ENCODE measurements around the gene SPTLC3. TPM values are rescaled to one million over a fixed set of nuclear protein-coding genes. Genes with fewer than 3 reads are reported as not detected.

Gene SPTLC3
- total and polyA plus RNA-seq, 2 donors (not counting 1 experiment from before 2014, with no cell fraction given) = not detected

DNA sequence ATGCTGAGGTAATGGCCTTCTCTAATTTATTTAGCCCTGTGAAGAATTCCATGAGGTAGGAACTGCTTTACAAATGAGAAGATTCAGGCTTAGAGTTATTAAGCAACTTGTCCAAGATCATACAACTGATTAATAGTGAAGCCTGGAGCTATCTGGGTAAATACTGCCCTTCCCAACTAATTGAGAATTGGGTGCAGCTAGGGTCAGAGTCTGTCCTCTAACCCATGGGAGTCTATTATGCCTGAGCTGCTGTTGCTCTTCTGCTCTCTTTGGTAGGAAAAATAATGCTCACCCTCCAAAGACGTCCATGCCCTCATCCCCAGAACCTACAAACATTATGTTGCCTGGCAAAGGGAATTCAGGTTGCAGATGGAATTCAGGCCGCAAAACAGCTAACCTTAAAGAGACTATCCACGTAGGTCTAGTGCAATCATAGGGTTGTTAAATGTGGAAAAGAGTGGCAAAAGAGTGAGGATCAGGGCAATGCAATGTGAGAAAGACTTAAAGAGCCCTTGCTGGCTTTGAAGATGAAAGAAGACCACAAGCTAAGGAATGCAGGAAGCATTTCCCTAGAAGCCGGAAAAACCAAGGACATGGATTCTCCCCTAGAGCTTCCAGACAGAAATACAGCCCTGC lies 90.1 kb downstream of the SPTLC3 start:
- H3K9me3 ChIP-seq (ENCODE audit: control extremely low read depth in 1 of 3, control insufficient read depth in 2 of 3, insufficient read depth in 1 of 3, low read length in 2 of 3) = no peaks in the 10 kb centered on the region
- H3K9ac ChIP-seq (ENCODE audit: low read length) = no peak overlapping the region
- no peak overlapping the region for H3K27ac ChIP-seq (ENCODE audit: low read length in 2 of 2)
- POLR2A ChIA-PET = no interaction called here
- 96% methylated on average over 2 of the region's 4 CpGs for WGBS (ENCODE audit: insufficient coverage)
- H3K4me2 ChIP-seq (replicated peaks; ENCODE audit: low read depth, low read length, poor library complexity, severe bottlenecking) = no peak overlapping the region
- H3K4me3 Mint-ChIP-seq = no peak overlapping the region
- intact Hi-C loops (cut with micrococcal nuclease) = no loop called here
- no peaks in the 10 kb centered on the region for H3K4me1 ChIP-seq (ENCODE audit: control insufficient read depth in 2 of 2, insufficient read depth in 2 of 2, low read length in 2 of 2)
- DNase-seq (no peak), ATAC-seq (ENCODE audit: low read depth) (no peak)
- H3K4me3 ChIP-seq (ENCODE audit: control extremely low read depth in 1 of 5, extremely low read depth in 1 of 5, insufficient read depth in 1 of 5, low read depth in 2 of 5, low read length in 4 of 5) = no peak overlapping the region
- CTCF ChIA-PET = no interaction called here
- H3K4me1 Mint-ChIP-seq = no peaks in the 10 kb centered on the region
- no peak overlapping the region for H3K27ac Mint-ChIP-seq
- TF ChIP-seq, protein P1, sequence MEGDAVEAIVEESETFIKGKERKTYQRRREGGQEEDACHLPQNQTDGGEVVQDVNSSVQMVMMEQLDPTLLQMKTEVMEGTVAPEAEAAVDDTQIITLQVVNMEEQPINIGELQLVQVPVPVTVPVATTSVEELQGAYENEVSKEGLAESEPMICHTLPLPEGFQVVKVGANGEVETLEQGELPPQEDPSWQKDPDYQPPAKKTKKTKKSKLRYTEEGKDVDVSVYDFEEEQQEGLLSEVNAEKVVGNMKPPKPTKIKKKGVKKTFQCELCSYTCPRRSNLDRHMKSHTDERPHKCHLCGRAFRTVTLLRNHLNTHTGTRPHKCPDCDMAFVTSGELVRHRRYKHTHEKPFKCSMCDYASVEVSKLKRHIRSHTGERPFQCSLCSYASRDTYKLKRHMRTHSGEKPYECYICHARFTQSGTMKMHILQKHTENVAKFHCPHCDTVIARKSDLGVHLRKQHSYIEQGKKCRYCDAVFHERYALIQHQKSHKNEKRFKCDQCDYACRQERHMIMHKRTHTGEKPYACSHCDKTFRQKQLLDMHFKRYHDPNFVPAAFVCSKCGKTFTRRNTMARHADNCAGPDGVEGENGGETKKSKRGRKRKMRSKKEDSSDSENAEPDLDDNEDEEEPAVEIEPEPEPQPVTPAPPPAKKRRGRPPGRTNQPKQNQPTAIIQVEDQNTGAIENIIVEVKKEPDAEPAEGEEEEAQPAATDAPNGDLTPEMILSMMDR (IDR thresholded peaks at IDR 0.05) = no peak
- TF ChIP-seq EZH2 (IDR thresholded peaks at IDR 0.05; ENCODE audit: borderline replicate concordance, insufficient read depth, low read depth, low read length, poor library complexity, severe bottlenecking) = no peak
- no peaks in the 10 kb centered on the region for H3K9me3 Mint-ChIP-seq (ENCODE audit: insufficient read depth)
- H3K27me3 Mint-ChIP-seq = no peaks in the 10 kb centered on the region
- H2AFZ ChIP-seq (ENCODE audit: insufficient read depth, low read depth, low read length, poor library complexity, severe bottlenecking) = no peak overlapping the region
- no peaks in the 10 kb centered on the region for H4K20me1 ChIP-seq (ENCODE audit: control insufficient read depth, insufficient read depth, low read length, poor library complexity, severe bottlenecking)
- H3K36me3 ChIP-seq (replicated peaks in 1 of 2; ENCODE audit: control extremely low read depth in 1 of 2, control insufficient read depth in 1 of 2, extremely low read depth in 1 of 2, insufficient read depth in 2 of 2, low read length in 1 of 2) = no peaks in the 10 kb centered on the region
- H3K79me2 ChIP-seq (ENCODE audit: control insufficient read depth, insufficient read depth, low read length) = no peaks in the 10 kb centered on the region
- H3K27me3 ChIP-seq (replicated peaks in 1 of 4; ENCODE audit: control extremely low read depth in 1 of 4, control insufficient read depth in 3 of 4, insufficient read depth in 4 of 4, low read length in 3 of 4) = no peaks in the 10 kb centered on the region

DNA sequence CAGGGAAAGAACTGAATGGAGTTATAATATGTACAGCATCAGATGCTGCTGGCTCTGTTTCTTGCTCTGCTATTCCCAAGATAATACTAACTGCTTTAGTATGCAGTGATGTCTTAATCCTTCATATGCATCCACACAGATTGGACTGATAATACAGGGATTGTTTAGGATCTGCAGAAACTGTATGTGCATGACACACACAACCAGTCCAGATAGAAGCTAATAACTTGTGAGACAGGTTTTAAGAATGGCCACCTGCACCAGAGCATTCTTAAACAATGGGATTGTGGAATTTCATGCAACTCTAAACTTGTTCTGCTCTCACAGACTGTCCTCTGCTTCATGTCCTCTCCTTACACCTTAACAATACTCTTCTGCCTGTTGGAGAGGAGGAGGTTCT lies 90.9 kb downstream of the SPTLC3 start:
- Histone ChIP-seq H3K9me3 (ENCODE audit: control extremely low read depth in 1 of 3, control insufficient read depth in 2 of 3, insufficient read depth in 1 of 3, low read length in 2 of 3) (no peaks in the 10 kb centered on the region), H3K27me3 (replicated peaks in 1 of 4; ENCODE audit: control extremely low read depth in 1 of 4, control insufficient read depth in 3 of 4, insufficient read depth in 4 of 4, low read length in 3 of 4) (no peaks in the 10 kb centered on the region), H3K79me2 (ENCODE audit: control insufficient read depth, insufficient read depth, low read length) (no peaks in the 10 kb centered on the region), H2AFZ (ENCODE audit: insufficient read depth, low read depth, low read length, poor library complexity, severe bottlenecking) (no peak overlapping the region), H3K4me1 (ENCODE audit: control insufficient read depth in 2 of 2, insufficient read depth in 2 of 2, low read length in 2 of 2) (no peaks in the 10 kb centered on the region), H3K4me2 (replicated peaks; ENCODE audit: low read depth, low read length, poor library complexity, severe bottlenecking) (no peak overlapping the region), H3K9ac (ENCODE audit: low read length) (no peak overlapping the region), H3K27ac (ENCODE audit: low read length in 2 of 2) (no peak overlapping the region), H4K20me1 (ENCODE audit: control insufficient read depth, insufficient read depth, low read length, poor library complexity, severe bottlenecking) (no peaks in the 10 kb centered on the region), H3K36me3 (replicated peaks in 1 of 2; ENCODE audit: control extremely low read depth in 1 of 2, control insufficient read depth in 1 of 2, extremely low read depth in 1 of 2, insufficient read depth in 2 of 2, low read length in 1 of 2) (no peaks in the 10 kb centered on the region), H3K4me3 (ENCODE audit: control extremely low read depth in 1 of 5, extremely low read depth in 1 of 5, insufficient read depth in 1 of 5, low read depth in 2 of 5, low read length in 4 of 5) (no peak overlapping the region)
- CTCF ChIA-PET = interaction anchor here (1.1 kb wide), 1 partner anchor 10 kb away, joined by 3 read pairs; no protein-coding TSS in a partner anchor
- Mint-ChIP-seq H3K27me3 (no peaks in the 10 kb centered on the region), H3K9me3 (ENCODE audit: insufficient read depth) (no peaks in the 10 kb centered on the region), H3K4me3 (no peak overlapping the region), H3K4me1 (no peaks in the 10 kb centered on the region), H3K27ac (no peak overlapping the region)
- ATAC-seq (ENCODE audit: low read depth) = no peak
- no peak for TF ChIP-seq EZH2 (IDR thresholded peaks at IDR 0.05; ENCODE audit: borderline replicate concordance, insufficient read depth, low read depth, low read length, poor library complexity, severe bottlenecking)
- TF ChIP-seq, protein P1 (IDR thresholded peaks at IDR 0.05) = no peak
- POLR2A ChIA-PET = no interaction called here
- intact Hi-C loops (cut with micrococcal nuclease) = no loop called here
- no peak for DNase-seq
